GM23248 (cell line): ENCODE measurements around the gene NME9. TPM values are rescaled to one million over a fixed set of nuclear protein-coding genes. Genes with fewer than 3 reads are reported as not detected.

Experiments
- DNase-seq: peaks from one replicate; pipeline ENCODE4 v3.0.0-alpha.2; 2015
- H2AFZ ChIP-seq: fragments of 200-600 bp; sonication (generic); 2 replicates; pipeline ENCODE4 v1.6.1; 2016; ENCODE audit warnings: antibody characterized with exemption
- H3F3A ChIP-seq: fragments of 200-600 bp; sonication (generic); 2 replicates; pipeline ENCODE4 v1.6.1; 2016; ENCODE audit warnings: mild to moderate bottlenecking, antibody characterized with exemption, mixed run types; ENCODE audit not compliant: insufficient read depth
- H3K27ac ChIP-seq: fragments of 200-600 bp; sonication (generic); 2 replicates; pipeline ENCODE4 v1.5.1; 2016; ENCODE audit warnings: mild to moderate bottlenecking
- H3K27me3 ChIP-seq: fragments of 200-600 bp; sonication (generic); replicated peaks from 2 replicates; pipeline ENCODE4 v1.6.1; 2016; ENCODE audit warnings: mild to moderate bottlenecking; ENCODE audit not compliant: insufficient read depth
- H3K36me3 ChIP-seq: fragments of 200-600 bp; sonication (generic); 2 replicates; pipeline ENCODE4 v1.6.1; 2016; ENCODE audit warnings: low read depth, mild to moderate bottlenecking
- H3K4me1 ChIP-seq: fragments of 200-600 bp; sonication (generic); 2 replicates; pipeline ENCODE4 v1.6.1; 2016; ENCODE audit warnings: mild to moderate bottlenecking; ENCODE audit not compliant: insufficient read depth
- H3K4me2 ChIP-seq: fragments of 200-600 bp; sonication (generic); one replicate; pipeline ENCODE4 v1.6.1; 2016; ENCODE audit warnings: mild to moderate bottlenecking; ENCODE audit not compliant: unreplicated experiment
- H3K4me3 ChIP-seq: fragments of 200-600 bp; sonication (generic); 2 replicates; pipeline ENCODE4 v1.5.1; 2016; ENCODE audit warnings: mild to moderate bottlenecking
- H3K79me2 ChIP-seq: fragments of 200-600 bp; sonication (generic); 2 replicates; pipeline ENCODE4 v1.6.1; 2016; ENCODE audit warnings: mild to moderate bottlenecking; ENCODE audit not compliant: insufficient read depth
- H3K9ac ChIP-seq: fragments of 200-600 bp; sonication (generic); 2 replicates; pipeline ENCODE4 v1.6.1; 2016; ENCODE audit warnings: mild to moderate bottlenecking
- H3K9me2 ChIP-seq: fragments of 200-600 bp; sonication (generic); 2 replicates; pipeline ENCODE4 v1.6.1; 2016; ENCODE audit warnings: mixed run types, mild to moderate bottlenecking, moderate library complexity; ENCODE audit not compliant: insufficient read depth
- H3K9me3 ChIP-seq: fragments of 200-600 bp; sonication (generic); one replicate; pipeline ENCODE4 v1.6.1; 2017; ENCODE audit warnings: low read depth
- H4K20me1 ChIP-seq: fragments of 200-600 bp; sonication (generic); 2 replicates; pipeline ENCODE4 v1.6.0; 2016; ENCODE audit not compliant: insufficient read depth
- EZH2 ChIP-seq: fragments of 200-600 bp; sonication (generic); IDR thresholded peaks from 2 replicates; pipeline ENCODE4 v1.6.1; 2018; ENCODE audit warnings: antibody characterized with exemption, mild to moderate bottlenecking; ENCODE audit not compliant: insufficient read depth, poor library complexity, severe bottlenecking
- EZH2phosphoT487 ChIP-seq: fragments of 200-600 bp; sonication (generic); IDR thresholded peaks from 2 replicates; pipeline ENCODE4 v1.6.1; 2018; ENCODE audit warnings: antibody characterized with exemption, moderate library complexity, mild to moderate bottlenecking, low read depth; ENCODE audit not compliant: insufficient read depth
- WGBS, 2 experiments: methylation state at CpG; one replicate each; pipeline ENCODE4 v1.1.6; 2015 to 2017; ENCODE audit warnings: low lambda C conversion rate in 2 of 2, low coverage in 1 of 2; ENCODE audit errors: missing lambda C conversion rate in 2 of 2; 5-methylcytosine and 5-hydroxymethylcytosine counted together
- in situ Hi-C: fragments of 300-500 bp; cut with MboI; formaldehyde crosslinking; loops from 2 replicates; pipeline ENCODE4 v1.15.0; 2020
- polyA plus RNA-seq: library from polyadenylated mRNA; unstranded; fragments of >200 nt; fragmentation: Nextera tagmentation; extraction: Ambion mirVana; gene quantifications from 2 replicates; pipeline ENCODE4 v1.2.1, GENCODE V29; 2016
- total RNA-seq: library from RNA; depleted of rRNA; stranded (reverse); fragments of >200 nt; shearing (Covaris generic); gene quantifications from 2 replicates; pipeline ENCODE4 v1.2.3, GENCODE V29; 2014

The NME9 gene
- total and polyA plus RNA-seq, 2 experiments from 2014 or later: 0.14 TPM; not detected in 1

GRCh38 chr3:138281561-138281960 is 48.1 kb downstream of the NME9 start:
- Histone ChIP-seq H3K27ac (no peak overlapping the region), H3K9me3 (no peaks in the 10 kb centered on the region), H3K79me2 (no peaks in the 10 kb centered on the region), H3K4me2 (no peak overlapping the region), H3K27me3 (no peaks in the 10 kb centered on the region), H3K4me1 (no peaks in the 10 kb centered on the region), H4K20me1 (no peaks in the 10 kb centered on the region), H3K9ac (no peak overlapping the region), H3F3A (no peaks in the 10 kb centered on the region), H3K4me3 (no peak overlapping the region), H2AFZ (no peak overlapping the region), H3K9me2 (no peaks in the 10 kb centered on the region), H3K36me3 (peaks cover 8% of the 10 kb centered on the region; the same call in 1 of the 2 replicates)
- DNase-seq: no peak
- 96 to 100% methylated on average over 3 of the region's 3 CpGs for WGBS, 2 experiments
- in situ Hi-C loops: no loop called here
- no peak for TF ChIP-seq EZH2
- no peak for TF ChIP-seq EZH2phosphoT487

GRCh38 chr3:138271189-138271794 is 58.4 kb downstream of the NME9 start:
- H4K20me1 ChIP-seq: no peaks in the 10 kb centered on the region
- DNase-seq: no peak
- H3K9me3 ChIP-seq: no peaks in the 10 kb centered on the region
- no peak overlapping the region for H3K9ac ChIP-seq
- H3K9me2 ChIP-seq: no peaks in the 10 kb centered on the region
- in situ Hi-C loops: no loop called here
- no peak overlapping the region for H3K27ac ChIP-seq
- H3K36me3 ChIP-seq: peaks cover 18% of the 10 kb centered on the region
- H3K4me2 ChIP-seq: no peak overlapping the region
- H3K79me2 ChIP-seq: no peaks in the 10 kb centered on the region
- H3F3A ChIP-seq: no peaks in the 10 kb centered on the region
- no peaks in the 10 kb centered on the region for H3K4me1 ChIP-seq
- 98 to 99% methylated on average over 2 of the region's 2 CpGs for whole genome bisulfite sequencing, 2 experiments
- H3K4me3 ChIP-seq: no peak overlapping the region
- H2AFZ ChIP-seq: no peak overlapping the region
- TF ChIP-seq EZH2phosphoT487 (no peak), EZH2 (no peak)
- H3K27me3 ChIP-seq: no peaks in the 10 kb centered on the region

- in situ Hi-C loops: no loop called here
- Histone ChIP-seq H4K20me1 (no peaks in the 10 kb centered on the region), H3K4me3 (no peak overlapping the region), H3K27me3 (no peaks in the 10 kb centered on the region), H3K9me2 (no peaks in the 10 kb centered on the region), H3K9me3 (no peaks in the 10 kb centered on the region), H3K9ac (no peak overlapping the region), H3K36me3 (peaks cover 18% of the 10 kb centered on the region), H3F3A (no peaks in the 10 kb centered on the region), H3K79me2 (no peaks in the 10 kb centered on the region), H3K4me2 (no peak overlapping the region), H2AFZ (no peak overlapping the region), H3K27ac (no peak overlapping the region), H3K4me1 (no peaks in the 10 kb centered on the region)
- no peak for DNase-seq
- TF ChIP-seq EZH2 (no peak), EZH2phosphoT487 (no peak)
- 81 to 82% methylated on average over 2 of the region's 2 CpGs for WGBS, 2 experiments
Observed at GRCh38 chr3:138270245-138270644, 59.4 kb downstream of the NME9 start.

GRCh38 chr3:138267083-138267482 is 62.6 kb downstream of the NME9 start:
- Histone ChIP-seq H3K27me3 (no peaks in the 10 kb centered on the region), H3K36me3 (peaks cover 15% of the 10 kb centered on the region), H3K9me3 (no peaks in the 10 kb centered on the region), H3K4me1 (no peaks in the 10 kb centered on the region), H3K9me2 (no peaks in the 10 kb centered on the region), H3K79me2 (no peaks in the 10 kb centered on the region), H2AFZ (no peak overlapping the region), H3K4me2 (no peak overlapping the region), H3K9ac (no peak overlapping the region), H3F3A (no peaks in the 10 kb centered on the region), H3K4me3 (no peak overlapping the region), H4K20me1 (no peaks in the 10 kb centered on the region), H3K27ac (no peak overlapping the region)
- TF ChIP-seq EZH2 (no peak), EZH2phosphoT487 (no peak)
- 96 to 97% methylated on average over 3 of the region's 3 CpGs for WGBS, 2 experiments
- in situ Hi-C loops: no loop called here
- no peak for DNase-seq

GRCh38 chr3:138265745-138266144 is 63.9 kb downstream of the NME9 start:
- H3K27me3 ChIP-seq: no peaks in the 10 kb centered on the region
- H3K9me3 ChIP-seq: no peaks in the 10 kb centered on the region
- in situ Hi-C loops: no loop called here
- no peak for TF ChIP-seq EZH2phosphoT487
- TF ChIP-seq EZH2: no peak
- no peak overlapping the region for H2AFZ ChIP-seq
- H3K9me2 ChIP-seq: no peaks in the 10 kb centered on the region
- no peak overlapping the region for H3K27ac ChIP-seq
- H4K20me1 ChIP-seq: no peaks in the 10 kb centered on the region
- no peaks in the 10 kb centered on the region for H3K4me1 ChIP-seq
- WGBS, 2 experiments: 90% methylated on average over 1 of the region's 1 CpG
- no peaks in the 10 kb centered on the region for H3K79me2 ChIP-seq
- no peaks in the 10 kb centered on the region for H3F3A ChIP-seq
- no peak overlapping the region for H3K4me3 ChIP-seq
- peaks cover 15% of the 10 kb centered on the region for H3K36me3 ChIP-seq
- H3K9ac ChIP-seq: no peak overlapping the region
- DNase-seq: no peak
- no peak overlapping the region for H3K4me2 ChIP-seq
